NCI-H345 (cell line): ENCODE results near the gene OR2T2.
"Not testable (repeated sequence)": the region's sequence is repeated elsewhere in the genome, so short reads cannot be mapped to it uniquely, and the experiment has no call there.

Experiments
- DNase-seq: peaks from one replicate; lab custom pipeline; 2025; lab: John Stamatoyannopoulos, UW

Gene OR2T2, protein sequence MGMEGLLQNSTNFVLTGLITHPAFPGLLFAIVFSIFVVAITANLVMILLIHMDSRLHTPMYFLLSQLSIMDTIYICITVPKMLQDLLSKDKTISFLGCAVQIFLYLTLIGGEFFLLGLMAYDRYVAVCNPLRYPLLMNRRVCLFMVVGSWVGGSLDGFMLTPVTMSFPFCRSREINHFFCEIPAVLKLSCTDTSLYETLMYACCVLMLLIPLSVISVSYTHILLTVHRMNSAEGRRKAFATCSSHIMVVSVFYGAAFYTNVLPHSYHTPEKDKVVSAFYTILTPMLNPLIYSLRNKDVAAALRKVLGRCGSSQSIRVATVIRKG

DNA sequence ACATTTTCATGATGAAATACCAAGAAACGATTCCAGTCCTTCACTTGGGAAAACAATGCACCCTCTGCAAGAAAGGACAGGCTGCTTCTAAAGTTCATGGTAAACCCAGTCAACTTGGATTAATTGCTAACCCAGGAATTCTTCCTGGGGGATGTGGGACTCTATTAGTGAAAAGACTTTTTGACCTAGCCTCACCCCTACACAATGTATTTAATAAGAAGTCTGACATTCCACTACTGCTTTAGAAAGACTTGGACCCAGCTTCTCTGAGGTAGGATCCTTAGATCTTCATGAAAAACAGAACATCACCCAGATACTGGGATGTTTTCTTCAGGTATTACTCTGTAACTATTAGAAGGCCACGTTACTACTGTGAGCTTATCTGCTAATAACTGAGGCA is at the start of gene OR2T2:
Gene OR2T2, plus strand, starts transcription at position 239 of the 400 bp plus-strand sequence. CDS start 7,161 bp downstream, outside the sequence.
- not testable (repeated sequence) for DNase-seq

DNA sequence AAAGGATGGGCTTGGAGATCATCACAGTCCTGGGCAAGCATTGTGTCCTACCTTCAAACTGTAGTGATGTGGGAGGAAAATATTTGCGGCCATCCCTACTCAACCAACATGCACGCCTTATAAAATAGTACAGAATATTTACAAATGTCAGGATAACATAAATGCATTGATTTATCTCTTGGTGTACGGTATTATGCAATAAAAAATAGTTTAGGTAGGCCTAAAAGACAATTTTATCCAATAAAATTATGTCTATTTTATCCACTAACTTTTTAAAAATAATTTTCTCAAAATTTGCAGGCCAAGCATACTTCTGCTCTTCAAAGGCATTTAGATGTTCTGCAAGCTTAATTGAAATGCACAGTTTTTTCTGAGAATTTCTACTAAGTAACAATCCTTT is 42.7 kb upstream of the OR2T2 start, which contains the start of gene OR2T1:
Gene OR2T1, plus strand, starts transcription at position 301 of the 400 bp plus-strand sequence. CDS start 3,100 bp downstream, outside the sequence.
- DNase-seq: no peak

DNA sequence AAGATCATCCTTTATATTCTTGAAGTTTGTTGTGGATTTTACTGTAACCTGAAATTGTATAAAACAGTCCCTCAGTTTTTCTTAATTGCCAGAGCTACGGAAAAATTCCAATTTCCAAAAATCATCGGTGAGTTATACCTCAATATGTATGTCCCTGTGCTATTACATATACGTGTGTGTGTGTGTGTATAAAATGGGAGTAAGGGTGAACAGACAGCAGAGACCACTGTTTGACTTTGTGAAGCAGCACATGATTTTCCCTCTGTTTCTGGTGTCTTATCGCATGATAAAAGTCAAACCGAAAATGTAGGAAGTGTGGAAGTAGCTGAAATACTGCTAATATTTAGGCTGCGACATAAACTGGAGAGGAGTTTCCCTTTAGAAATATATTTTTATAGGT is 41.4 kb upstream of the OR2T2 start:
- DNase-seq: no peak

DNA sequence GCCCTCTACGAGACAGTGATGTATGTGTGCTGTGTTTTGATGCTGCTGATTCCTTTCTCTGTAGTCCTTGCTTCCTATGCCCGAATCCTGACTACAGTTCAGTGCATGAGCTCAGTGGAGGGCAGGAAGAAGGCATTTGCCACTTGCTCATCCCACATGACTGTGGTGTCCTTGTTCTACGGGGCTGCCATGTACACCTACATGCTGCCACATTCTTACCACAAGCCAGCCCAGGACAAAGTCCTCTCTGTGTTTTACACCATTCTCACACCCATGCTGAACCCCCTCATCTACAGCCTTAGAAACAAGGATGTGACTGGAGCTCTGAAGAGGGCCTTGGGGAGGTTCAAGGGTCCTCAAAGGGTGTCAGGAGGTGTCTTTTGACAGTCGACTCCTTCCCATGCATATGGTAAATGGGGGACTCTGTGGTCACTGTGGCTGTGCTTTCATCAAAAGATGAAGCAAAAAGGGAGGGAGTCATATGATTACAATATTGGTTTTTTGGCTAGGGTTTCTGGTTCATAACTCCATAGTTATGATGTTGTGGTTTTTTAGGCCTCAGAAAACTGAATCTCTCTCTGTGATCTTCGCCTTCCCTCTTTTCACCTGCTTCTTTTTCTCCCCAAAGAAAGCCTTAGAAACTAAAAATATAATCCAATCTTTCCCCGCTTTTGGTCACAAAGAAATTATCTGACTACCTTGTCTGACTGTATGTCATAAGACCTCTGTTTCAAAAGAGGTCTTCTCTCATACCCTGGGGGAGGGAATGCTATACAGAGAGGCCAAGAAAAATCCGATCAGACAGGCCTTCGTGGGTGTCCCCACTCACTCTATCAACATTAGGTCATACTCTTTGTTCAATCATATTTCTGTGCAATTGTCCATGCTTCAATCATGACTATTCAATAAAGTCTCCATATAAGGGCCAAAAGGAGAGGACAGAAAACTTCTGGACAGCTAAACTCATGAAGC is 38.4 kb upstream of the OR2T2 start:
- DNase-seq: no peak

DNA sequence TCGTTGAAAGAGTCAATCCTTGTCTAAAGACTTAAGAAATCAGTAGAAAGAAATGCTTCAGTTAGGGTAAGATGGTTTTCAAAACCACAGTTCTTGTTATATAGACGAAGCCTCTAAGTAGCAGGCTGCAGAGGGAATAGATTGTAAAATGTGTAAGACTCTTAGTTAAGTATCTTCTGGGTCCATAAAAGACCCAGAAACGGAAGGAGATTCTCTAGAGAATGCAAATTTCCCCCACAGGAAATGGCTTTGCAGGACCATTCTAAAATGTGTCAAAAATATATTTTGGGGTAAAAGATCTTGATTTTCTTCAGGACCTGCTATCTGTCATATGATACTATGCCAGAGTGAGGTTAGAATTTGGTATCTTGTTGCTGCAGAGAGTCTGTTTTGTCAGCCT is 29.2 kb upstream of the OR2T2 start:
- no peak for DNase-seq

DNA sequence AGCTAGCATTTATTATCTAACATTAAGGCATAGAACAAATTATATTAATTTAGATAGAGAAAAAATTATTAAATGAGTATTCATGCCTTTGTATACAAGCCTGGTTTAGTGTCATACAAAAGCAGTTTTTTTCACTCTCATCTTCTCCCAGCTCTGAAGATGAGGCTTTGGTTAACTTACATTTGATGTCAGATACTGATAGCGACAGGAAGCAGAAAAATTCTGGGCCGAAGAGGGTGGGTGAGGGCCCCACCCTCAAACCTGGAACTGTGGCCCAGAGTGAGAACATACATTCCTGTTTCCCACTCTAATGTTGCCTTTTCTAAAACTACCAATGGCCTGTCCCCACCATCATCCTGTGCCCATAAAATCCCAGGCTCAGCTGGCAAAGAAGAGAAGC is 27.6 kb upstream of the OR2T2 start:
- DNase-seq: no peak

DNA sequence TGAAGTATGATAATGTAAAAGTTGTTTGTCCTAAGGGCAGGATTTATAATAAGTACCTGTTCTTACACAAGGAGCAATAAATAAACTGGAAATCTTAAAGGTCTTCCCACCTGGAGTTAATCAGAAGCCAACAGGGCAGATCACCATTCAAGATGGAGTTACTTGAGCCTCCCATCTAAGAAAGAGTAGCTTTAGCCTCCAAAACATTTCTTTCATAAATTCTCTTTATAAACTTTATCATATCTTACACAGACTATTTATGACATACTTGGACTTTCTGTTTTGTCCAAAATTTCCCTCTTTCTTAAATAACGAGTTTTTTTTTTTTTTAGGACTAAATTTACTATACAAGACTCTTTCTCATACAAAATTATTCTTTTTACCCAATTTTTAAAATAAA is 24.1 kb upstream of the OR2T2 start:
- DNase-seq: no peak

DNA sequence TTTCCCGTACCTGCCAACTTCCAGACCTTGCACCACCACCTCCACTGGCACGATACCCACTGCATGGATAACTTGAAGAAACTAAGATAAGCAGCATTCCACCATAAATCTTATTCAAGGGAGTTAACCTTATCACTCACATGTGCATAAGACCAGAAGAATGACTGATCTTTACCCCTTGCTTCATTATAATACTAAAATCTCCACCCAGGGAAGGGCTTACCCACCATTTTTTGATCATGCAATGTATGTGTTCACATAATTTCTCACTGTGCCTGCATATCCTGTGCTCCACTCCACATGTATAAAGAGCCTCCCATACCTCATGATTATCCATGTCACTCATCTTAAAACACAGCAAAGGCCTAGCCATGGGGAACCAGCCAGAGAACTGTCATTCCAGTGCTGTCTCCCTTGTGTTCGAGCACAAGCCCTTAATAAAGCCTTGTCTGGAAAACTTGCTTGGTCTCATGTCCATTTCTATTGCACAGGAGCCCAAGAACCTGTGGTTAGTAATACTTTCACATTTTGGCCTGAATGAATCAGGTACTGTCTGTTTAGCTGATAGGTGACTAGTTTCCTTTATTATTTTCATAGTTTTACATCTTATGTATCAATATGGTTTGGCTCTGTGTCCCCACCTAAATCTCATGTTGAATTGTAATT is 17.8 kb upstream of the OR2T2 start:
- DNase-seq: not testable (repeated sequence)

DNA sequence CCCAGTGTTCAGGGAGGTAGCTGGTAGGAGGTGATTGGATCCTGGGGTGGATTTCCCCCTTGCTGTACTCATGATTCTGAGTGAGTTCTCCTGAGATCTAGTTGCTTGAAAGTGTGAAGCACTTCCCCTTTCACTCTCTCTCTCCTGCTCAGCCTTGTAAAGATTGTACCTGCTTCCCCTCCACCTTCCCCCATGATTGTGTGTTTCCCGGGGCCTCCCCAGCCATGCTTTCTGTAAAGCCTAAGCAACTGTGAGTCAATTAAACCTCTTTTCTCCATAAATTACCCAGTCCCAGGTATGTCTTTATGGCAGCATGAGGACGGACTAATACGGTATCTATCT is 17.3 kb upstream of the OR2T2 start:
- not testable (repeated sequence) for DNase-seq

DNA sequence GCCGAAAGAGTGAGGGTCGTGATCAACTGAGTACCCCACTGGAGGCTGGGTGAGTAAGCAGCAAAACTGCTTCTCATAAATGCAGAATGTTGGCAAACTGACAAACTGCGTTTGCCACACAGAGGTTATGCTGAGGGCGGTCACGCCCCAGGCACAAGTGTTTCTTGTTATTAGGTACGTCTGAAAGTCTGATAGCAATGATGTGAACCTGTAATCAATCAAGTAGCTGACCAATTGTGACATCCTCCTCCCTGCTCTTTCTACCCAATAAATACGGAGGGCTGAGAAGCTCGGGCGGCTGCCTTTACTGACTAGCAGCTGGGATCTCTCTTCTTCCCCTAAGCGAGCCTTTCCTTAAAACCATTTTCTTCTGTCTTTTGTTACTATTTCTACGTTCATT is 13.8 kb upstream of the OR2T2 start:
- not testable (repeated sequence) for DNase-seq

DNA sequence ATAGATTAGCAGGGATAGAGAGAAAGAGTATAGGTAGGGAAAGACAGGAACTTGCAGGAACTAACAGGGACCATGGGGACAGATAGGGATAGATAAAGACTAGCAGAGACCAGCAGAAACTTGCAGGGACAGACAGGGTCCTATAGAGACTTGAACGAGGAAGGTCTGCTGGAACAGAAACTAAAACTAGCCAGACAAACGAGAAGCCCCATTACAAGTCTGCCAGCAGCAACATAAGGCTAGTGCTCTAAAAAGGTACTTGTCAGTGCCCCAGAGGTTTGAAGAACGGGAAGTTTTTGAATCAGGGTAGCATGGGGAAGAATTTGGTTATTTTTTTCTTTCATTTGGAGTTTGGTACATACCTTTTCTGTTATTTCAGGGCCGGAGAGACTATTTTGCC is 13.2 kb upstream of the OR2T2 start:
- DNase-seq: not testable (repeated sequence)

DNA sequence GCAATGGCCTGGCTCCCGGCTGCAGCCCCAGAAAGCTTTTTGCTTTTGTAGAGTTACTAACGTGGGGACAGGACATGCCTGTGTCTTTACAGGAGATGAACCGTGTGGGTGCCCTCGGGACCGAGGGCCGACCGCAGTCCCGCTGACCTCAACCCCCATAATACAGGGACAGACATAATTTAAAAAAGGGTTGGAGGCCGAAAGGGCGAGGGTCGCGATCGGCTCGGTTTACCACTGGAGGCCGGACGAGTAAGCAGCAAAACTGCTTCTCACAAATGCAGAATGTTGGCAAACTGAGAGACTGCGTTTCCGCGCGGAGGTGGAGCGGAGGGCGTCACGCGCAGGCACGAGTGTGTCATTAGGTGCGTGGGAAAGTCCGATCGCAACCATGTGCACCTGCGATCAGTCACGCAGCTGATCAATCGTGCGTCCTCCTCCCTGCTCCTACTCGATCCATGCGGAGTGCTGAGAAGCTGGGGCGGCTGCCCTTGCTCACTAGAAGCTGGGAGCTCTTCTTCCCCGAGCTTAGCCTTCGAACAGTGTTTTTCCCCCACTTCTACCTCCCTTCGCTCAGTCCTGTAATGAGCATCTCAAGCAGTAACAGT is 11.5 kb upstream of the OR2T2 start:
- DNase-seq: not testable (repeated sequence)

DNA sequence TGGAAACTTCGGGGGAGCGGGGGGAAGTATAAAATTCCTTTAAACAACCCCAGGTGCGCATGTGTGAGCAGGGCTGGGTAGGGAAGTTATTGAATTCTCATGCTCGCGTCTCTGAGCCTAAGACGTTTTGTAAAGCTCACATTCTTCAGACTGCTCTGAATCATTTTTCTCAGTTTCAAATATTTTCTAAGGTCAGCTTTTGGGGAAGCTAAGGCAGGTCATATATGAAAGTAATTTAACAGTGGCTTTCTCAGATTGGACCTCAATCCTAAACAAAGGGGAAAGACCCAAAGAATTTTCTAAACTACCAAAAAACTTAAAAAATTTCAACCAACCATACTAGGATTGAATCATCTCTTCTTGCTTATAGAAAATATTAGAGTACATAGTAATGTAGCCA is 10.5 kb upstream of the OR2T2 start:
- not testable (repeated sequence) for DNase-seq

DNA sequence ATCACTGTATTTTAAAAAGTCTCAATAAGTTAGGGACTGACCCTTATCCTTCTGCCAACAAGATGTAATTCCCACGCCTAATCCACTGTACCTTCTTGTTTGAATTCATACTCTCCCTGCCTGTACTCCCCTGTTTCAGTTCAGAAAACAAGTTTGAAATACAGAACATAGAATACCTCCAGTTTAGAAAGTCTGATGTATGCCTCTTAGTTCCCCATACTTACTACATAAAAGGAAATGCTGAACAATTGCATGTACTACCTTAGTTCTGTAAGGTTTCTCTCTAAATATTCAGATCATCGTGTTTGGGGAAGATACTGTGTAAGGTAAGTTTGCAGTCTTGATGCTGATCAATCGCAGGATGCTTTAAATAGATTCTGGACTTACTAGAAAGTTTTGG is 9.1 kb upstream of the OR2T2 start:
- DNase-seq: not testable (repeated sequence)

DNA sequence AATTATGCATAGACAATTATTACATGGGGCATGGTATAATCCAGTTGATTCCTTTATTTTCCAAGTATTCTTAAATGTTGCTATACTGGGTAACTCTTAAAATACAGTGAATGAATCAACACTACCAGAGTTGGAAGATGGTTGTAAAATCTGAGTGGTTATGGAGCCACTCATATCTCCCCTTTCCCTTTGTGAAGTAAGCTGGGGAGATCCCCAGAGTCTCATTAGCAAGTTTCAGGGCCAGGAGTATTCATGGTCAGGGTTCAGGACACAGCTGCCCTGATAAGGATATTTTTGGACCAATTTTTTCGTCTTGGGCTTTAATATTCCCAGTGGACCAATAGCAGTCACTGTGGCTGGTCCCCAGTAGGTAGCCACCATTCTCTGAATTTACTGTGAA is 6.8 kb upstream of the OR2T2 start:
- DNase-seq: not testable (repeated sequence)

DNA sequence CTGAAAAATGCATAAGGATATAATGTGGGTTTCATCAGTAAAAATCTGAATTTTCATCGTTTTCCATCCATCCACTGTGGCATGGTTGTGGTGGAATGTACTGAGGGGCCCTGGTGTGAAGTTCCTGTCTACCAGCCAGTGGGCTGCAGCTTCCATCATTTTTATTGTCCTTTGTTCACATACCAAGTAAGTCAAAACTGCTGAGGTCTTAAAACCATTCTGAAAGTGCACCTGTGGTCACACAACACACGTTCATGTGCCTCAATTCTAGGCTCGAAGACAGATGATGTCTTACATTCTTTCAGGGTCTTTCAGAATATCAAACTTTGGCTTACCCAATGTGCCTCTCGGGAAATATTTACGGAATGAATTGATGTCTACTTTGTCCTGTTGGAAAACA is 6.2 kb upstream of the OR2T2 start:
- not testable (repeated sequence) for DNase-seq

DNA sequence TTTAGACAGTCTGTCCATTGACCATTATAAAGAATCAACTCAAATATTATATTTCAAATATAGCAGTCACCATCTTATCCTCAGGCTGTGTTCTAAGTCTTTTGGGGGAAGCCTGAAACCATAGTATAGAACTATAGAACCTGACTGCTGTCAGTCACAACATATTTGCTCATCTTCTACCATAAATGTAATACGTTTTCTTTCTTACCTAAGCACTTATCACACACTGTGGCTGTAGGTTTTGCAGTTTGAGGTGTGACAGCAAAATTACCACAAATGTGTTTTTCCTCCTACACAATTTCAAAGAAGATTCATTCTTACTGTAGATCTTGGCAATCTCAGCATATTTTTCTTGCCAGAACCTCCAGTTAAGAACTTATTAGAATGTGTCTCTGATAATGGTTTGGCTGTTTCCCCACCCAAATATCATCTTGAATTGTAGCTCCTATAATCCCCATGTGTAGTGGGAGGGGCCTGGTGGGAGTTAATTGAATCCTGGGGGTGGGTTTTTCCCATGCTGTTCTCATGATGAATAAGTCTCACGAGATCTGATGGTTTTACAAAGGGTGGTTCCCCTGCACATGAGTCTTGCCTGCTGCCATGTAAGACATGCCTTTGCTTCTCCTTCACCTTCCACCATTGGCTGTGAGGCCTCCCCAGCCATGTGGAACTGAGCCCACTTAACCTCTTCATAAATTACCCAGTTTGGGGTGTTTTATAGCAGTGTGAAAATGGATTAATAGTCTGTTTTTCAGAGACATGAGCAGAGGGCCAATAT is 2.7 kb upstream of the OR2T2 start:
- DNase-seq: not testable (repeated sequence)

DNA sequence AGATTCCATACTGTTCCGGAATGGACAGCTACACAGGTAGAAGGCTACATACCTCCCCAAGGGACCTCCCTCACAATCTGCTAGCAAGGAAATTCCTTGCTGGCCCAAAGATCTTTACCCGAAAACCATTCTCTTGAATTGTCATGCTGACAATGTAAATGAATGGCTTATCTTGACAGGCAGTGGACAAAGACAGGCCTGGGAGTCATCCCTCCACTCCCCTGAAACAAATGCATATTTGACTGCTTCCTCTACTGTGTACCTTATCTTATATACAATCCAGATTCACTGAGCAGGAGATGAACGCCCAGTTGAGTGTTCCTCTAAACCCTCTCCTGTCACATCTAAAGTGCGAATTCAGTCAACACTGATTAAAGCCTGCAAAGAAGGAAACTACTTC is 834 bp upstream of the OR2T2 start:
- DNase-seq: not testable (repeated sequence)

DNA sequence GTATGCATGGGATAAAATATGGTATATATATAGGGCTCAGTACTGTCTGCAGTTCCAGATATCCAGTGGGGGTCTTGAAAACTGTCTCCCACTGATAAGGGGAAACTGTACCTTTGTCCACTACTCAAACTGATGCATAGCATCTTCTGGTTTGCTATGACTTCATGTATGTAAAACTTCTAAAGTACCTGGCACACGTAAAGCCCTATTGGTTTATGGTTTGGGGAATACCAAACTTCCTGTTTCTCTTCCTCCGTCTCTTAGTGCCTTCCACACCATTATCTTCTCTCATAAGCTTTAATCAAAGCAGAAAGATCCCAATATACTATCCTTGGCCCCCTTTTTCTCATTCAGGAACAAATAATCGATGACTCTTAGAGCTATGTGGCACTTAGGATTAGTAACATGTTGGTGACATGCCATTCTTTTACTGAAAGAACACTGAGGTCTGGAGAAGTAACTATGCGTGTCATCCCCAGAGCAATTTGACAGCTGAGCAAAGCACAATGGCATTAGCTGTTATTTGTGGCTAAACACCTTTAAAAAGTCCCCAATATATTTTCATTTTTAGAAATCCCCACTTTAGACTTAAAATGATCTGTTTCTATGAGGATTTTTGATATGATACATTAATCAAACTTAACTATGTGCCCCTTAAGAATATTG is 3.1 kb downstream of the OR2T2 start:
- not testable (repeated sequence) for DNase-seq

DNA sequence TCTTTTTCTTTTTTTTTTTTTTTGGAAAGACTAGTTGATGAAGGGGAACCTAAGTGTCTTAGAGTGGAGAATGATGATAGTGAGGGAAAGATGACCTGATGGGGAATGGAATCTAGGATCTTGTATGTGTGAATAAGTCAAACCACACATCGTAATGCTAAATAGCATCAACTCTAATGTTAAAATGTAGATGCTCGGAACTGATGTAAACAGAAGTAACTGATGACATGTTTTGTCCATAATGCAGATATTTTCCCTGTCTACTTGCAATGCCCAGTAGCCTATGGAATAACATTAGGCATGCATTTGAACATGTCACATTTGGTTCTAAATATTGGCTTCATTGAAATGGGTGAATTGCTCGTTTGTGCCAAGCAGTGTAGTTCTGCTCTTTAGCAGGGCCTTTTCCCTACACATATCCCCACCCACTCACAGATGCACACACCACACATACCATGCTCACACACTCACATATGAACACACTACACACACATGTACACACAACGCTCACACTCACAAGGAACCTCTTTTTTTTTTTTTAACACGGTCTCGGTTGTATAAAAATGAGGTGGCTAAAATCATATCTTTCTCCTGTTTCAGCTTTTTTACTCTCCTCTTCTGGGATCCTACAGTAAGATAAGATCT is 4.5 kb downstream of the OR2T2 start:
- DNase-seq: not testable (repeated sequence)
